ENCODE results near the gene SBK2. TPM values are rescaled to one million over a fixed set of nuclear protein-coding genes. Genes with fewer than 3 reads are reported as not detected.

The SBK2 gene
- total and polyA plus RNA-seq, 2 experiments from 2014 or later: 1.1 to 2.0 TPM

GRCh38 chr19:55552206-55552605, 15.3 kb upstream of the SBK2 start (continued):
- TF ChIP-seq ETS1 (IDR thresholded peaks at IDR 0.05) (no peak), STAT1 (IDR thresholded peaks at IDR 0.05; ENCODE audit: unreplicated experiment) (no peak), EZH2phosphoT487 (IDR thresholded peaks at IDR 0.05; ENCODE audit: unreplicated experiment) (no peak), NANOG (IDR thresholded peaks at IDR 0.05; ENCODE audit: borderline replicate concordance) (no peak), ZNF331 (CRISPR knock-in tag; IDR thresholded peaks at IDR 0.05; ENCODE audit: low read depth) (no peak), REST (IDR thresholded peaks at IDR 0.05; ENCODE audit: unreplicated experiment) (no peak)

GRCh38 chr19:55550321-55550650, 13.4 kb upstream of the SBK2 start:
- peak overlapping the region; percentile 54 for H3K4me3 ChIP-seq

More at GRCh38 chr19:55550321-55550650, 13.4 kb upstream of the SBK2 start:
- H3K4me1 Mint-ChIP-seq: peaks cover 53% of the 10 kb centered on the region
- TF ChIP-seq JUNB (IDR thresholded peaks at IDR 0.05; ENCODE audit: unreplicated experiment) (no peak), CTCF (conservative IDR thresholded peaks at IDR 0.05; ENCODE audit: low read depth in 2 of 2) (peak in 1 of 2 experiments; percentile 8; a peak in 1 of 4 replicates), POLR2AphosphoS5 (IDR thresholded peaks at IDR 0.05; ENCODE audit: low read depth) (no peak), EZH2phosphoT487 (IDR thresholded peaks at IDR 0.05; ENCODE audit: unreplicated experiment) (no peak)
- peak overlapping the region; percentile 76 for H3K4me3 Mint-ChIP-seq
- Histone ChIP-seq H3K9me2 (ENCODE audit: insufficient read depth) (no peaks in the 10 kb centered on the region), H4K20me1 (replicated peaks; ENCODE audit: insufficient read depth) (no peaks in the 10 kb centered on the region), H2AFZ (peak overlapping the region; percentile 75), H3K79me2 (replicated peaks; ENCODE audit: insufficient read depth) (no peaks in the 10 kb centered on the region), H3K4me2 (peak overlapping the region; percentile 73), H3K36me3 (ENCODE audit: insufficient read depth) (no peaks in the 10 kb centered on the region), H3K27me3 (ENCODE audit: insufficient read depth) (no peaks in the 10 kb centered on the region), H3F3A (replicated peaks; ENCODE audit: low read depth) (no peaks in the 10 kb centered on the region; the same call in 1 of the 2 replicates), H3K27ac (ENCODE audit: low read depth) (peak overlapping the region; percentile 48), H3K4me1 (ENCODE audit: insufficient read depth) (peaks cover 17% of the 10 kb centered on the region)
- H3K27ac Mint-ChIP-seq: peak overlapping the region; percentile 61; the same call in 1 of the 2 replicates
- ATAC-seq (peak; percentile 16), DNase-seq (ENCODE audit: low spot score) (peak; percentile 83)
- H3K9me3 Mint-ChIP-seq: no peaks in the 10 kb centered on the region; the same call in 2 of the 3 replicates
- H3K36me3 Mint-ChIP-seq (ENCODE audit: low read depth): no peaks in the 10 kb centered on the region
- peaks cover 24% of the 10 kb centered on the region for H3K27me3 Mint-ChIP-seq (ENCODE audit: insufficient read depth, low read depth, poor library complexity)
